T-helper 9 cell (primary cell): ENCODE measurements around the gene AKAP6.
"Not testable (repeated sequence)": the region's sequence is repeated elsewhere in the genome, so short reads cannot be mapped to it uniquely, and the experiment has no call there.

Source experiments
- DNase-seq: peaks from one replicate; pipeline ENCODE4 v3.0.0-alpha.2; 2020

Gene AKAP6

DNA sequence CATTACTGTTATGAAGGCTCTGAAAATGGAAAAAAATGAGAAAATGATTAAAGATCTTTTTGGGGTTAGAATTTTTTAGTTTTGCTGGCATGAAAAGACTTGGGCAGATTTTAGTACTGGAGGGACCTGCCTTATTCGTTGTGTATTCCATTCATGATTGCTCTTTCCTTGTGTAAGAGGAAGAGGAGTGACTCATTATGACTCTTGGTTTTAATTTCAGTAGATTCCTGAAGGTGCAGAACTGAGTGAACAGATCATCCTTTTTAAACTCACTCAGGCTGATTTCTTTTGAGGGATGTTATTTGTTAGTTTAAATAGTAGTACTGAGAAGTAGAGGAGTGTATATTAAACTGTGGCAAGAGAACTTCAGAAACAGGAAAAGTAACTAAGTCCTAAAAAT lies 41.6 kb downstream of the AKAP6 start:
- no peak for DNase-seq

DNA sequence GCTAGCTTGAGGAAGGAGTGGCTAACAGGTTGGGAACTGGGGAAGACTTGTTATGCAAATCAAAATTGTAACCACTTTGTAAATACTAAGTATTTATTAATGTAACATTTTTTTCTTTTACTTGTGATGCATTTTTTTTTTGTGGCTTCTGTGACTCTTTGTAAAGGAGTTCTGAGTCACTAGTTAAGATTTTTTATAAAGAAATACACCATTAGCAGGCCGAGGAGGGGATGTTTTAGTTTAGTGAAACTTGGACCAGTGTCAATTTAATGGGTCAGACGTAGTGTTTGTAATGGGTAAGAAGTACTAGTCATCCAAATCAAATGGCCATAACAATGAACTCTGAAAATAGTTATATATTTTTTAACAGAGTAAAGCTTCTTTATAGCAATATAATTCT lies 43.1 kb downstream of the AKAP6 start:
- no peak for DNase-seq

DNA sequence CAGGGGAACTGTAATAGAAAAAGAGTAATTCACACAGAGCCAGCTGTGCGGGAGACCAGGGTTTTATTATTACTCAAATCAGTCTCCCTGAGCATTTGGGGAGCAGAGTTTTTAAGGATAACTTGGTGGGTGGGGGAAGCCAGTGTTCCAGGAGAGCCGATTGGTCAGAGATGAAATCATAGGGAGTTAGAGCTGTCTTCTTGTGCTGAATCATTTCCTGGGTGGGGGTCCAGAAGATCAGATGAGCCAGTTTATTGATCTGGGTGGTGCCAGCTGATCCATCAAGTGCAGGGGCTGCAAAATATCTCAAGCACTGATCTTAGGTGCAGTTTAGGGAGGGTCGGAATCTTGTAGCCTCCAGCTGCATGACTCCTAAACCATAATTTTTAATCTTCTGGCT lies 44.1 kb downstream of the AKAP6 start:
- not testable (repeated sequence) for DNase-seq

DNA sequence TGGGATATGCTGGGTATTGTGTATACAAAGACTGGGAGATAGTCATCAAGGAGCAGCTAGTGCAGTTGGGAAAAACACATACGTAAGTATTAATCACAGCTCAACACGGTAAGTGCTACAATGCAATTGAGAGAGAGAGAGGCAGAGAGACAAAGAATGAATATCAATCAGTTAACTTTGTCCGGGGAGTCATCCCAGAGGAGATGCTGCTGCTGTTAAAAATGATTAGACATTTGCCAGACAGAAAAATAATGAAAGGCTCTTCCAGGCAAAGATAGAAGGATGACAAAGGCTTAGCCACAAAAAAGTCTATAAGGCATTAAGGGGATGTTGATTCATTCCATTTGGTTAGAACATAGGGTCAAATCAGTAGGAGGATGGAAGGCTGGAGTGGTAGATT lies 45.1 kb downstream of the AKAP6 start:
- no peak for DNase-seq

DNA sequence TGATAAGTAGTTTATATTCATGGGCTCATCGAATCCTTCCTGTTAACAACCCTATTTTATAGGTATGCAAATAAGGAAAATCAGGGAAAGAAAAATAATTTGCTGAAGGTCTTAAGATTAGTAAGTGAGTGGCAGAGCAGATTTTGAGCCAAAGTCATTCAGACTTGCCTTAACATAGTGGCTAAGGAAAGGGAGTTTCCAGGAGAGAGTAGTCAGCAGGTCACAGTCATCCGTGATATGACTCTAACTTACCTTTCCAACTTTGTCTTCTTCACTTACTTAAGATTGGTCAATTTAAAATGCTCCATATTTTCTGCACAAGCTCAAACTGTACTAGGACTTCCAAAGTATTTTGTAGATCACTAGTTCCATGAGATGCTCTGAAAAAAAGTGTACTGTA lies 46.6 kb downstream of the AKAP6 start:
- no peak for DNase-seq

DNA sequence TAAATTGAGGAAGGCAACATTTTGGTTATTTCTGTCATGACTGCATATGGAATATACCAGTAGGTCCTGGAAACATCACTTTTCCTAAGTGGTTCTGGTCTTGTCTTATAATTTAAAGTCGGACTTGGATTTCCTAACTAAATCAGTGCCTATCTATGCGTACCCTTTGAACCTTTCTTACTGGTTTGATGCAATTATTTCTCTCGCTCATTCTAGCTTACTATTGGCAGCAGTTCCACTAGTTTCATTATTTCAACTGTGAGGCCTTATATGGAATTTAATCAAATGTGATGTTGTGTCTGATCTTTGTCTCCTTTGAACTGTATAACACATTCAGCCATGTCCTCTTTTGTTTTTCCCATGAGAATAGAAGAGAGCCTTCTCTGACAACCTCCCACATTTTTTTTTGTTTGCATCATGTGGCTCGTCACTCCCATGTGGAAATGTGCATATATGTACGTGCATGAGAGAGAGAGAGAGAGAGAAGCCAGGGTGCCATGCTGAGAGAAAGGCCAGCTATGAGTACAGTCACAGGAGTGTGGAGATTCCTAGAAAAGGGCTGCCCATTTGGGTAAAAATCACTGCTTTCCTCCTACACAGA lies 48.0 kb downstream of the AKAP6 start:
- DNase-seq = no peak

DNA sequence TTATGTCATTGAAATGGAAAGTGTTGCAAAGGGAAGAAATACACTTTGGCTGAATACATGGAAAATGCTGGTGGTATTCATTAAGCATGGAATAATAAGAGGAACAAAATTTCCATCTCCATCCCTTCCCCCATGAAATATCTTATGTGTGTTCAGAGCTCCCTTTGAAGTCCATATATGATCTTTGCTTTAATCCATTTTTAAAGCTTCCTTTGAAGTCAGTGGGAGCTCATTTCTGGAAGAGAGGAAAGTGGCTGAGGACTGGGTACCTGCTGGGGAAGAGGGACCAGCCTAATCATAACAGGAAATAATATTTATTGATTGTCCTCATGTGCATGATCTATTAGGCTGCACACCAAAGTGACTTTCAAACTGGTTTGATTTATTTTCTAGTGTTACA lies 49.2 kb downstream of the AKAP6 start:
- DNase-seq = no peak

DNA sequence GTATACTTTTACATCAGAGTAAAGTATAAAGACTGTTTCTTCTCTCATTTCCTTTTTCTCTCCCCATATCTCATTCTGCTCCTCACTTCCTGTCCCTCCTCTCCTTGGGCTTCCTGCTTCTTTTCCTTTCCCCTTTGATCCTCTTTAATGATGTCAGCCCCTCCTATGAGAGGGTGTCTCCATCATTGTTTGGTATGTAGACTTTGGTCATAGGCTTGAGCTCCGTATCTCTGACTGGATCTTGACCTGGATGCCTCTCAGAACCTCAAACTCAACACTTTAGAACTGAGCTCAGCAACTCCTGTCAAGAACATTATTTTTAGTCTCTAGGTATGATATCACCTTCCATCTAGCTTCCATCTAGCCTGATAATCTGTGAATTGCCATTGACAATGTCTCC lies 50.3 kb downstream of the AKAP6 start:
- DNase-seq = no peak

DNA sequence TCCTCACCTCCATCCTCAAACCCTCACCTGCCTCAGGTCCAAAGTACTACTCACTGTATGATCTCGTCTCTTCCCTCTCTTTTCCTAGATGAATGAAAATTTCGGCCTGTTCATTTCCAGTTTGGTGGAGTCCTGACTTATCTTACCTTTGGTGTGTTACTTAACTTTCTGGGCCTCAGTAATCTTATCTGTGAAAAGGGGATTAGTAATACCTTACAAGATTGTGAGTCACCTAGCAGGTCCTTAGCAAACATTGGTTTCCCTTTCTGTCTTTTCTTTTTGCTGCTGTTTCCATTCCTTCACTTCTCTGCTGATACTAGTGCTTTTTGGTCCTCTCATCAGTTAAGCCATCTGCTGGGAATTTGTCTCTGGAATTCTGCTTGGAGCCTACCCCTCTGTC lies 52.8 kb downstream of the AKAP6 start:
- no peak for DNase-seq

DNA sequence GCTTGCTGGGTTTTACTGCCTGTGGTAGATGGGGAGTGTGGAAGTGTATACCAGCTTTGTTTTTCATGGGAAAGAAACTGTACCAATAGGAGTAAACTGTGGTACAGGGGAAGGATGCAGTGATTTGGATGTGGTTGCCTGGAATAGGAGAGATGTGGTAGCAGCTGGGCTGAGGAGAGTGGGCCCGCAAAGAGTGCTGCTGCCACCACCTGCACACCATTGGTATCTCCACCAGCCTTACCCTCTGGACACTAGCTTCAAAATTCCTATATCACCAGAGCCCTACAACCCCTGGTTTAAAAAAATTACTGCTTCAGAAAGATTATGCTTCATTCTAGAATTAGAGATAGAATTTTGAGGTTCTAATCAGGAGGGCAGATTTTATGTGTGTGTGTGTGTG lies 53.6 kb downstream of the AKAP6 start:
- DNase-seq = no peak

DNA sequence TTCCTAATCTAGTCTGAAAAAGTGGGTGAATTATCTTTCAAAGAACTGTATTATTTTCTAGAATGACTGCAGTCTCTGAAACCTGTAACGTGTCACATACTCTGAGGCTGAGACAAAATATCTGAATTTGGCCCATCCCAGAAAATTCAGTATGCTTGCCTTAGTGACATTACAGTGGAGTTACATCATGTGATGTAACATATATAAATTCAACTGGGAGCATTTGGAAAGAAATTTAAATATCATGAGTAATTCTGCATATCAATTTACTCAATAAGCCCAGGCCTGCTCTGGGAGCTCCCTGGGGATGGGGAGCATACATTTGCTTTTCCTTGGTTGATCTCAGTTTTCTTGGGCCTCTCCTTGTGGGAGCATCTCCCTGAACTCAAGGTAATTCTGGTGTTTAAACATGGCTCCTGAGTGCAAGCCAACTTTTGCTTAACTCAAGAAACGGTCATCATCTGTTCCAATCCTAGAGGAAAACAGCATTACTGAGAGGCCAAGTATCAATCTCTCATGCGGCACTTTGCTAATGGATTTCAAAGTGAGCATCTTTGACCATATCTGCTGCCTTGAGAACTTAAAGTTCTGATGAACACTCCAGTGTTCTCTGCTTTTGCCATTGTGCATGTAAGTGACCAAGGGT lies 54.4 kb downstream of the AKAP6 start:
- DNase-seq = no peak

DNA sequence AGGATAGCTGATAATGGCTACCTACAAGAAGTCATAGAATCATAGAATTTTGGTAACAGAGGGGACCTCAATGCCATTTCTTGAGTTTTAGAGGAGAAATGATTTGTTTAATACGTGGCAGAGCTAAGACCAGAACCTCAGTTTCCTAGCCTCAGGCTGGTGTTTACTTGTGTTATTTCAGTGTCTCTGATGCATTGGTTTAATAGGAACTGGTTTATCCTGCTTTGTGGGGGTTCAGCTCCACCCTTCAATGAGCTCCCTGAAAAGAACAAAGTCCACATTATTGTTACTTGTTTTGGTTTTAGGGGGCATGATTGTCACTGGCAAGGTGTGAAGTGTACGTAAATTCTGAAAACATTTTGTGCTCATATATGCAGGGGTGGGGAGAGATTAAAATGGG lies 55.4 kb downstream of the AKAP6 start:
- DNase-seq = no peak

DNA sequence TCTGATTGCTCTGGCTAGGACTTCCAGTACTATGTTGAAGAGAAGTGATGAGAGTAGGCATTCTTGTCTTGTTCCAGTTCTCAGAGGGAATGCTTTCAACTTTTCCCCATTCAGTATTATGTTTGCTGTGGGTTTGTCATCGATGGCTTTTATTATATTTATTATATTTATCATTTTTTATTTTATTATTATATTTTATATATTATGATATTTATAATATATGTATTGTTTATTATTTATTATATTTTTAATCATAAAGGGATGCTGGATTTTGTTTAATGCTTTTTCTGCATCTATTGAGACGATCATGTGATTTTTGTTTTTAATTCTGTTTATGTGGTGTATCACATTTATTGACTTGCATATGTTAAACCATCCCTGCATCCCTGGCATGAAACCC lies 58.2 kb downstream of the AKAP6 start:
- not testable (repeated sequence) for DNase-seq

DNA sequence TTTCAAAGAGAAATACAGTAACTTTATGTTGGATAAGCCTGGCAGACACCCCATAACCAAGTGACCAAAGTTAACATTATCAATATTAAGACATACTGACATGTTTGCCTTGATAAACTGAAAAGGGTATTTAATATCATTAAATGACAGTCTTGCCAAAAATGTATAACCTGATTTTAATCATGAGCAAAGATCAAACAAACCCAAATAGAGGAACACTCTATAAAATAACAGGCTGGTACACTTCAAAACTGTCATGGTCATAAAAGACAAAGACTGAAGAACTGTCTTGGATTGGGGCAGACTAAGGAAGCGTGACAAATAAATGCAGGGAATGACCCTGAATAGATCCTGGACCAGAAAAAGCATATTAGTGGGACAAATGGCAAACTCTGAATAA lies 64.0 kb downstream of the AKAP6 start:
- DNase-seq = no peak

DNA sequence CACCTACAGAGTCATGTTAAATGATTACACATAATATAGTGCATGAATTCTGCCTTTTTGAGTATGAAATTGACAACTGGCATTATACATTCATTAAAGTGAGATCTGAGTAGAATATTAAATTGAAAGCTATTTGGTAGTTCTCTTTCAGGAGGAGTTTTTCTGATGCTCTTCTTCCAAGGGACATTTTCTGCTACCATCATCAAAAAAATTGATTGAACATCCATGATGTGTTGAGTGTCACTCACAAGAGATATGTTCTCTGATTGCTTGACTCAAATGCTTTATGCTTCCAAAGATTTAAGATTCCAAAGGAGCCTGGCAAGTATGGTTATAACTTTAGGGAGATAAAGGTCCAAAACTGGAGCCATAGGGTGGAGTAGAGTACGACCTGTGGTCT lies 64.9 kb downstream of the AKAP6 start:
- DNase-seq = no peak

DNA sequence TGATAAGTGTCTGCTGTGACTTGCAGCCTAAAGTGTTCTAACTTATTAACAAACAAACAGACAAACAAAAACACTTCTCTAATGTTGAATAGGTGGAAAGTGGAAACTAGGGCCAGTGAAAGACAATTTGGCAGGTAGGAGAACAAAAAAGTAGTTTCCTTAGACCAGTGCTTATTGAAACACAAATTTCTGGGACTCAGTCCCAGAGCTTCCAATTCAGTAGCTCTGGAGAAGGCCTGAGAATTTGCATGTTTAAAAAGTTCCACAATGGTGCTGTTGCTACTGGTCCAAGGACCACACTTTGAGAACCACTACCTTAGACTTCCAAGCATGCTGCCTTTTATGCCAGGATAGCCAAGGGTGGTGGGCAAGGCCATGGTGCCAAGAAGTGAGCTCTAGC lies 67.8 kb downstream of the AKAP6 start:
- no peak for DNase-seq

DNA sequence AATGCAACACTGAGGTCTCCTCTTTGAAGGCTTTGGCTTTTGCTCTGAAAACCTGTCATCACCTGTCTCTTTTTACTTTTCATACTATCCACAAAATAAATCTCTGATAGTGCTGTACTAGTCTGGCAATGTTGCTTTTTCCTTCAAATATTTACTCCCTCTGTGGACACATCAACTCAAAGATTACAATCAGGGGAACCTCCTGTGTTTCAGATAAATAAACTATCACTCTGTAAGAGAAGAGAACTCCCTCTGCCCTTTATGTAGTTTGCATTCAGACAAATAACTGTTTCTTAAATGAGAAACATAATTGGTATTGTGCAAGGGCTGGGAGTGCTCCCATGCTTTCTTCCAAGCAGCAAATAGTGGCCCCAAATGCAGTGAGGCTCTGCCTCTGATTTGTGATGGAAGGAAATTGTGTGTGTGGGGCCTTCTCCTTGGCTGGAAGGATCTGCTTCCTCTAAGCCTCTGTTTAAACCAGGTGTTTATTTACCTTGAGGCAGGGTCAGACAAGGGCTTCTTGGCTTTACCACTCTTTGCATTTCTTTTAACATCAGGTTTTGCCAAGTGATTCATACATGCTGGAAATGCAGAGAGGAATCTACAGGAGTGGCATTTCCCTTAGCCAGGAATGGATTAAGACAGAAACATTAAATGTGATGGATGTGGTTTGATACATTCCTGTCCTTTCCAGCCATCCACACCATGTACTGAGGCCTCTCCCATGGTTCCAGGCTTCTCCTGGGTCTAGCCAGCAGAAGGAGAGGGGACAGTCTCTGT lies 69.0 kb downstream of the AKAP6 start:
- no peak for DNase-seq

DNA sequence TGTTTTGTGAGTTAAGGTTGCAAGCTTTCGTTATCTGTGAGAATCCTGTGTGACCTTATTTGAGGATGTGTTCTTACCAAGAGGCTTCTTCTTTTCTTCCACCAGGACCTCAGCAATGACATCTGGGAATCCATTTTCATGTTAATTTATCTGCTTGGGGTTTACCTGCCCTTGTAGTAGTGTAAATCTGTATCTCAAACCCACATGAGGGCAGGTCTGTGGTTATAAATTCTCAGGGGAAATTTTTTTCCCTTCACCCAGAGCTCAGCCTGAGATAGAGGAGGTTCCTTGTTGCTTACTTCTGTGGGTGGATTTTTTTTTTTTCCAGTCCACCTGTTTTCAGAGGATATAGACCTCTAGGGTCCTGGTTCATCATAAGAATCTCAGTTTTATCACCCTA lies 70.8 kb downstream of the AKAP6 start:
- DNase-seq = no peak

DNA sequence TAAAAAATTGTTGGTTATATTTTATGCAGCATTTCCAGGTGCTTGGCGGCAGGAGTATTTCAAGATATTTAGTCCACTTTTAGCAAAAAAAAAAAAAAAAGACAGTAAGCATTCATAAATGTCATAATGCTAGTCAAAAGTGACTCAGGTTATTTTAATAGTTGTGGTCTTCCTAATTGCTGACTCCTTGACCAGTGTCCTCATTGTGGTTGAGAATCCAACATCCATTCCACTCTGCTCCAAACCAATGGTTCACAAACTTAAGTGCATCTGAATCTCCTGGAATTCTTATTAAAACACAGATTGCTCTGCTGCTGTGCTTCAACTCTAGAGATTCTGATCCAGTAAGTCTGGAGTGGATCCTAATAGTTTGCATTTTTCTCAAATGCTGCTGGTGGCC lies 71.4 kb downstream of the AKAP6 start:
- DNase-seq = no peak

DNA sequence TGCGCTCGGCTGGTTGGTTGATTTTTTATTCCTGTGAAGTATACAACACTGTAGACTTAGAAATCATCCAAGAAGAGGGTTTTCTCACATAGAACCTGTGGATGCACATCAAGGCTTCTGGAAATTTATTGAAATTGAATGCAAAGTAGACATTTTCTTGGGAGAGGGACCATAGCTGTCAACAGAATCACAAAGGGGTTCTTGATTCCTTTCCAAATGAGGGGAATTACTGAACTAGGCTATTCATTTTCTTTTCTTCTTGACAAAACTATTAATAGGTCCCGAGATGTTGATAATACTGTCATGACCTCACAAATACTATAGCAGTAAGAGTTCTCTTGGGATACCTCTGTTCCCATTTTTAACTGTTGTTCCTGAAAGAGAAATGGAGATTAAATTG lies 73.9 kb downstream of the AKAP6 start:
- DNase-seq = no peak

DNA sequence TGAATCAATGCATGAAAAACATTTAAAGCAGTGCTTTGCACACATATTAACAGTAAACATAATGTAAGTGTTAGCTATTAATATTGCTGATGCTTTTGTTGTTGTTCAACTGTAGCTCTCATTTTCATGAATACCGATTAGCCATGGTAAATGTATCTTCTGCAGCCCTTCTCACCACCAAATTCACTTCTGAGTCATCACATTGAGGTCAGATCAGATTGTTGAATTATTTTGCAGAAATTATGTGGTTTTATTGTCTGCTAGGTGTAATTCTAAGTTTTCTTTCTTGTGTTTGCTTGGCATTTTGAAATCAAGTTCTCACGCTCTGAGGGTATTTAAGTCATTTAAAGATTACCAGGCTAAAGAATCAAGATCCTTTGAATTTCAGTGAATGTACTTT lies 74.6 kb downstream of the AKAP6 start:
- no peak for DNase-seq

DNA sequence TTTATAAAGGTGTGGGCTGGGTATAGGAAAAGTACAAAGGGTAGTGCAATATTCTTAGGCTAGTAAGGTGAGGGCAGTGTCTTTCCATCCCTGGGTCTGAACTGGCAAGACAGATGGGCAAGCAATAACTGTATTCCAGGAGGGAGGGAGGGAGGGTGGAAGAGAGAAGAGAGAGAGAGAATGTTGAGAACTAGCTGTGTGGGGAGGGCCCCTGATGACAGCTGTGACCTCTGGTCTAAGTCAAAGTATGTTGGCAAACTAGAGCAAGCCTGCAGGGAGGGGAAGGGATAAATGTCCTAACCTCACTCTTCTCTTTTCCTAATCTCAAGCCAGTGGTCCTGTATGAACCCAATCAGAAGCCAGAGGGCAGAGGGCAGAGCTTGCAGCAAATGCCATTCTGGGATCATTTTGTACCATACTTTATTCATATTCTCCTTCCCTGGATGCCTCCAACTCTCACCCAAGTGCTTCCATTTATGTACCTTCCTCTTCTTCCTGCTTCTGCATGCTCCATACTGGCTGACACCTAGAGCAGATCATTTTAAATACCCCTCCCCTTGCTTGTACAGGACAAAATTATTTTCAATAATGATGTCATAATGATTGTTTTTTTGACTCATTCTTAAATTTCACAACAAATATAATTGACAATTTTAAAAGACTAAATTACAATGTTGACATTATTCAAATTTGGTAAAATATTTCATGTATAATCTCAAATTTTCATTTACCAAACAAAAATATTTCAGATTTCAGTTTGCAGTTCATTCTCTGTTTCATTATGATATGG lies 75.9 kb downstream of the AKAP6 start:
- DNase-seq = no peak

DNA sequence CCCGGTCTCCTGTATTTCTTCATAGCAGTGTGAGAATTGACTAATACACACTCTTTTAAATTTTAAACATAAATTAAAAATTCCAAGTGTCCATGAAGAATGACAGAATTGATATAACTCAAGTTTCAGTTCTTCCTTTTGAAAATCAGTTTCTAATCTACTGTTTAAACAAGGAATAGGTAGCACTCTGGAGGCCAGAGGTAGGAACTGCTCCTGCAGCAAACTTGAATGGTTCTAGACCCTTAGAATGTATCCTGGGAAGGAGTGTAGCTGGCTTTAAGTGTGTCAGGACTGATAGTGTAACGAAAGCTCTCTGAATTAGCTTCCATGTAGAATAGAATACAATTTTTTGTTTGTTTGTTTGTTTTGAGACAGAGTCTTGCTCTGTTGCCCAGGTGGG lies 76.8 kb downstream of the AKAP6 start:
- DNase-seq = no peak

DNA sequence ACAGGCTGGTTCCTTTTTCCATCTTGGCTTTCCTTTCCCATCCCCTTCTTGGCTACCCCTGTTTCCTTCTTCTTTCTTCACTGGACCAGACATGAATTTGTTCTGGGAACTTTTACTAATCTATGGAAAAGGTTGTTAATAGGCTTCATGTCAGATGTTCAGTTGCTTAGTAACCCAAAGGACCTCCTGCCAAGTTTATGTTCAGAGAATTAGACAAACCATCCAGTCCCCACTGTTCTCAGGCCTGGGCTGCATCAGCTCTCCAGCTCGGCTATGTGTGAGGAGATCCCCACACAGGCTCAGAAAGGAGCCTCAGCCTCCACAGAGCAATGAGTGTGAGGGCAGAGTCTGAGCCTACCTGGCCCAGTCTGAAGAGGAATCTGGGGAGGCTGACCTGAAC lies 78.0 kb downstream of the AKAP6 start:
- DNase-seq = no peak
